ENCODE measurements around the gene BPGM.

- TF ChIP-seq CTCF (IDR thresholded peaks at IDR 0.05 in 2 of 3, conservative IDR thresholded peaks at IDR 0.05 in 1 of 3; ENCODE audit: borderline replicate concordance in 1 of 3, insufficient read depth in 1 of 3, low read depth in 2 of 3, low read length in 2 of 3), result no peak
- no peak for TF ChIP-seq EZH2 (IDR thresholded peaks at IDR 0.05)
- no peak for TF ChIP-seq EZH2phosphoT487 (IDR thresholded peaks at IDR 0.05; ENCODE audit: borderline replicate concordance)
- TF ChIP-seq POLR2AphosphoS5 (IDR thresholded peaks at IDR 0.05; ENCODE audit: low read depth, low read length), result no peak
- no peak for TF ChIP-seq SIN3A (IDR thresholded peaks at IDR 0.05; ENCODE audit: low read depth)
- TF ChIP-seq MAX (IDR thresholded peaks at IDR 0.05), result no peak
- no peak for TF ChIP-seq EGR1 (IDR thresholded peaks at IDR 0.05; ENCODE audit: low read depth)
- no peak for TF ChIP-seq YY1 (IDR thresholded peaks at IDR 0.05; ENCODE audit: extremely low read depth, insufficient replicate concordance, low read depth, low read length)
These were observed 45.2 kb upstream of the BPGM start for GRCh38 chr7:134601459-134601858.

All from HCT116 (cell line).